Transverse colon (tissue), 4 donors: ENCODE measurements around the gene EHMT1. TPM values are rescaled to one million over a fixed set of nuclear protein-coding genes. Genes with fewer than 3 reads are reported as not detected.

Experiments
- DNase-seq: peaks from one replicate; pipeline ENCODE4 v3.0.0-alpha.2; 2019
- H3K27ac ChIP-seq, 4 donors: fragments of 200-600 bp; sonication (generic); 2 replicates each; pipeline ENCODE4 v1.5.1; 2016 to 2018; ENCODE audit warnings: inconsistent platforms in 4 of 4
- H3K27me3 ChIP-seq: fragments of 200-600 bp; sonication (generic); 2 replicates; pipeline ENCODE4 v1.5.1; 2017; ENCODE audit warnings: inconsistent platforms
- H3K36me3 ChIP-seq, 4 donors: fragments of 200-600 bp; sonication (generic); 2 replicates each; pipeline ENCODE4 v1.5.1; 2017 to 2019; ENCODE audit warnings: inconsistent platforms in 4 of 4
- H3K4me1 ChIP-seq, 4 donors: fragments of 200-600 bp; sonication (generic); 2 replicates each; pipeline ENCODE4 v1.5.1; 2017 to 2020; ENCODE audit warnings: inconsistent platforms in 4 of 4
- H3K4me3 ChIP-seq, 4 donors: fragments of 200-600 bp; sonication (generic); 1 replicate in 1 of 4; 2 replicates in 3 of 4; pipeline versions ENCODE4 v1.5.1 to v1.6.1; 2017 to 2019; ENCODE audit warnings: inconsistent platforms in 4 of 4
- H3K9me3 ChIP-seq, 2 donors: fragments of 200-600 bp; sonication (generic); 2 replicates each; pipeline ENCODE4 v1.5.1; 2017 to 2019; ENCODE audit warnings: inconsistent platforms in 2 of 2
- EP300 ChIP-seq: sonication (generic); formaldehyde crosslinking; IDR thresholded peaks from one replicate; pipeline ENCODE4 v1.6.1; 2017; ENCODE audit warnings: antibody characterized with exemption, low read depth
- POLR2A ChIP-seq: fragments of 450-650 bp; IDR thresholded peaks from one replicate; pipeline ENCODE4 v1.6.1; 2016; ENCODE audit warnings: antibody characterized with exemption, mild to moderate bottlenecking, moderate library complexity
- POLR2AphosphoS5 ChIP-seq, 3 donors: sonication (generic); formaldehyde crosslinking; IDR thresholded peaks; one replicate each; pipeline ENCODE4 v1.6.1; 2016; ENCODE audit warnings: antibody characterized with exemption in 3 of 3
- WGBS, 2 donors: methylation state at CpG; one replicate each; pipeline ENCODE4 v1.1.5; 2018; ENCODE audit warnings: low coverage in 1 of 2; 5-methylcytosine and 5-hydroxymethylcytosine counted together
- in situ Hi-C, 4 donors: fragments of 200-750 bp; cut with MboI; loops; one replicate each; pipeline versions ENCODE4 v1.15.0 to v1.15.1; 2017; ENCODE audit warnings: low sequenced_read_pairs in 3 of 4, low pct_ligation_motif_present in 1 of 4, low pct_unique_long_range_greater_than_20kb in 1 of 4
- intact Hi-C: fragments of 100-400 bp; cut with DNase I; formaldehyde crosslinking; loops from one replicate; pipeline ENCODE4 v1.15.1; 2023; ENCODE audit warnings: low total_unique reads
- total RNA-seq, 4 donors: library from RNA; depleted of rRNA; stranded (reverse); fragments of >200 nt; gene quantifications; one replicate each; pipeline ENCODE4 v1.1.0, GENCODE V29; 2016
- TF ChIP-seq, protein P1 (sequence below), 5 experiments: fragments of 200-600 bp in 3 of 5; fragments of 450-650 bp in 2 of 5; sonication (generic) in 3 of 5; IDR thresholded peaks; 1 replicate in 2 of 5; 2 replicates in 3 of 5; pipeline ENCODE4 v1.5.1; 2016 to 2017; ENCODE audit warnings: antibody characterized with exemption in 5 of 5, inconsistent platforms in 3 of 5, mild to moderate bottlenecking in 2 of 5, moderate library complexity in 1 of 5

Gene EHMT1
- total RNA-seq, 4 donors from 2014 or later, result 93.8 to 184 (median 139) TPM

DNA sequence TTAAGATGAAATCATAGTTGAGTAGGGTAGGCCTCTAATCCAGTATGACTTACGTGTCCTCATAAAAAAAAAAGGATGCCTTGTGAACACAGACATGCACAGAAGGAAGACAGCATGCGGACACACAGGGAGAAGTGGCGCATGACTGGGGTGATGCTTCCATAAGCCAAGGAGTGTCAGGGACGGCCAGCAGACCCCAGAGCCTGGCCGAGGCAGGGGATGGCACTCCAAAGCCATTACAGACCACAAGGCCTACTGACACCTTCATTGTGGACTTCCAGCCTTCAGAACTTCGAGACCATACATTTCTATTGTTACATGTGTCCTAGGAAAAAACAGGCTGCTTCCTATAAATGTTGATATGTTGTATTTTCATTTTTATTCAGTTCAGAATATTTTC is 19.9 kb downstream of the EHMT1 start:
- Histone ChIP-seq H3K4me3 (no peak overlapping the region), H3K9me3 (no peaks in the 10 kb centered on the region), H3K27me3 (no peaks in the 10 kb centered on the region), H3K4me1 (peaks cover 0 to 18% (median 5%) of the 10 kb centered on the region in 4 donors), H3K27ac (peak overlapping the region in 1 of 4 donors; percentile 33), H3K36me3 (no peaks in the 10 kb centered on the region)
- in situ Hi-C loops, result no loop called here
- TF ChIP-seq, protein P1, sequence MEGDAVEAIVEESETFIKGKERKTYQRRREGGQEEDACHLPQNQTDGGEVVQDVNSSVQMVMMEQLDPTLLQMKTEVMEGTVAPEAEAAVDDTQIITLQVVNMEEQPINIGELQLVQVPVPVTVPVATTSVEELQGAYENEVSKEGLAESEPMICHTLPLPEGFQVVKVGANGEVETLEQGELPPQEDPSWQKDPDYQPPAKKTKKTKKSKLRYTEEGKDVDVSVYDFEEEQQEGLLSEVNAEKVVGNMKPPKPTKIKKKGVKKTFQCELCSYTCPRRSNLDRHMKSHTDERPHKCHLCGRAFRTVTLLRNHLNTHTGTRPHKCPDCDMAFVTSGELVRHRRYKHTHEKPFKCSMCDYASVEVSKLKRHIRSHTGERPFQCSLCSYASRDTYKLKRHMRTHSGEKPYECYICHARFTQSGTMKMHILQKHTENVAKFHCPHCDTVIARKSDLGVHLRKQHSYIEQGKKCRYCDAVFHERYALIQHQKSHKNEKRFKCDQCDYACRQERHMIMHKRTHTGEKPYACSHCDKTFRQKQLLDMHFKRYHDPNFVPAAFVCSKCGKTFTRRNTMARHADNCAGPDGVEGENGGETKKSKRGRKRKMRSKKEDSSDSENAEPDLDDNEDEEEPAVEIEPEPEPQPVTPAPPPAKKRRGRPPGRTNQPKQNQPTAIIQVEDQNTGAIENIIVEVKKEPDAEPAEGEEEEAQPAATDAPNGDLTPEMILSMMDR (IDR thresholded peaks at IDR 0.05), result no peak
- no peak for TF ChIP-seq EP300
- no peak for TF ChIP-seq POLR2A
- no peak for TF ChIP-seq POLR2AphosphoS5 (IDR thresholded peaks at IDR 0.05)
- WGBS, 2 donors, result 88 to 100% methylated on average over 1 to 6 of the region's 6 CpGs
- no peak for DNase-seq
- intact Hi-C loops, result no loop called here

- Histone ChIP-seq H3K9me3 (no peaks in the 10 kb centered on the region), H3K36me3 (no peaks in the 10 kb centered on the region), H3K27ac (peak overlapping the region in 3 of 4 donors; percentile 0 to 33 (median 1)), H3K4me3 (peak overlapping the region in 1 of 4 donors; percentile 26), H3K4me1 (peaks cover 0 to 18% (median 5%) of the 10 kb centered on the region in 4 donors), H3K27me3 (no peaks in the 10 kb centered on the region)
- DNase-seq, result no peak
- intact Hi-C loops, result no loop called here
- in situ Hi-C loops, result no loop called here
- WGBS, 2 donors, result 22 to 69% methylated on average over 4 to 12 of the region's 12 CpGs
- no peak for TF ChIP-seq EP300
- TF ChIP-seq POLR2AphosphoS5 (IDR thresholded peaks at IDR 0.05), result no peak
- TF ChIP-seq, protein P1 (IDR thresholded peaks at IDR 0.05), result no peak
- TF ChIP-seq POLR2A, result no peak
These were observed 20.7 kb downstream of the EHMT1 start for GRCh38 chr9:137639303-137640051.

- H3K27me3 ChIP-seq, result no peaks in the 10 kb centered on the region
- H3K9me3 ChIP-seq, result no peaks in the 10 kb centered on the region
- H3K4me3 ChIP-seq, result no peak overlapping the region
- intact Hi-C loops (no loop called here), in situ Hi-C loops (no loop called here)
- TF ChIP-seq POLR2A, result no peak
- no peak for TF ChIP-seq POLR2AphosphoS5 (IDR thresholded peaks at IDR 0.05)
- TF ChIP-seq EP300, result no peak
- TF ChIP-seq, protein P1 (IDR thresholded peaks at IDR 0.05), result no peak
- no peak for DNase-seq
- no peak overlapping the region for H3K27ac ChIP-seq
- WGBS, 2 donors, result 89 to 96% methylated on average over 5 of the region's 5 CpGs
- H3K4me1 ChIP-seq, result peaks cover 0 to 18% (median 5%) of the 10 kb centered on the region in 4 donors
- H3K36me3 ChIP-seq, result no peaks in the 10 kb centered on the region
These were observed 22.1 kb downstream of the EHMT1 start for GRCh38 chr9:137640862-137641261.

- H3K4me3 ChIP-seq, result no peak overlapping the region
- in situ Hi-C loops, result no loop called here
- no peaks in the 10 kb centered on the region for H3K9me3 ChIP-seq
- TF ChIP-seq POLR2A, result no peak
- no peak for TF ChIP-seq POLR2AphosphoS5 (IDR thresholded peaks at IDR 0.05)
- TF ChIP-seq, protein P1 (IDR thresholded peaks at IDR 0.05), result no peak
- no peak for TF ChIP-seq EP300
- H3K27me3 ChIP-seq, result no peaks in the 10 kb centered on the region
- H3K4me1 ChIP-seq, result peaks cover 0 to 18% (median 5%) of the 10 kb centered on the region in 4 donors
- H3K27ac ChIP-seq, result no peak overlapping the region
- DNase-seq, result no peak
- intact Hi-C loops, result no loop called here
- H3K36me3 ChIP-seq, result no peaks in the 10 kb centered on the region
- 95 to 98% methylated on average over 8 to 10 of the region's 10 CpGs for WGBS, 2 donors
These were observed 23.4 kb downstream of the EHMT1 start for GRCh38 chr9:137642118-137642601.
